MM.1S (cell line): ENCODE results near the gene CSTF2T.

ENCODE experiments used
- DNase-seq: peaks from one replicate; pipeline ENCODE4 v3.0.0-alpha.2; 2015
- H2AFZ ChIP-seq: fragments of 300-600 bp; sonication (generic); 2 replicates; pipeline ENCODE4 v1.6.0; 2016; ENCODE audit warnings: antibody characterized with exemption, low read length
- H3F3A ChIP-seq: fragments of 300-600 bp; sonication (generic); 2 replicates; pipeline ENCODE4 v1.6.1; 2016; ENCODE audit warnings: mild to moderate bottlenecking, antibody characterized with exemption, low read length, moderate library complexity, mixed read lengths; ENCODE audit not compliant: insufficient read depth
- H3K27ac ChIP-seq: fragments of 300-600 bp; sonication (generic); 2 replicates; pipeline ENCODE4 v1.5.1; 2016; ENCODE audit warnings: mild to moderate bottlenecking, low read length
- H3K27me3 ChIP-seq: fragments of 300-600 bp; sonication (generic); replicated peaks from 2 replicates; pipeline ENCODE4 v1.6.0; 2016; ENCODE audit warnings: low read length; ENCODE audit not compliant: insufficient read depth
- H3K36me3 ChIP-seq: fragments of 300-600 bp; sonication (generic); replicated peaks from 2 replicates; pipeline ENCODE4 v1.6.1; 2016; ENCODE audit warnings: mild to moderate bottlenecking, low read length, mixed read lengths; ENCODE audit not compliant: insufficient read depth
- H3K4me1 ChIP-seq: fragments of 300-600 bp; sonication (generic); 2 replicates; pipeline ENCODE4 v1.6.1; 2016; ENCODE audit warnings: low read length, mixed read lengths
- H3K4me2 ChIP-seq: fragments of 300-600 bp; sonication (generic); 2 replicates; pipeline ENCODE4 v1.6.0; 2016; ENCODE audit warnings: low read depth, low read length
- H3K4me3 ChIP-seq: fragments of 300-600 bp; sonication (generic); 2 replicates; pipeline ENCODE4 v1.5.1; 2016; ENCODE audit warnings: low read length, mixed read lengths
- H3K79me2 ChIP-seq: fragments of 300-600 bp; sonication (generic); 2 replicates; pipeline ENCODE4 v1.6.1; 2016; ENCODE audit warnings: mixed run types, low read length, mixed read lengths
- H3K9ac ChIP-seq: fragments of 300-600 bp; sonication (generic); 2 replicates; pipeline ENCODE4 v1.6.1; 2016; ENCODE audit warnings: low read length, mixed read lengths
- H3K9me2 ChIP-seq: fragments of 300-600 bp; sonication (generic); replicated peaks from 2 replicates; pipeline ENCODE4 v1.6.1; 2016; ENCODE audit warnings: mild to moderate bottlenecking, low read length, mixed read lengths; ENCODE audit not compliant: insufficient read depth
- H3K9me3 ChIP-seq: fragments of 300-600 bp; sonication (generic); replicated peaks from 2 replicates; pipeline ENCODE4 v1.6.1; 2016; ENCODE audit warnings: mild to moderate bottlenecking, low read length, mixed read lengths; ENCODE audit not compliant: insufficient read depth
- H4K20me1 ChIP-seq: fragments of 300-600 bp; sonication (generic); 2 replicates; pipeline ENCODE4 v1.6.1; 2016; ENCODE audit warnings: mild to moderate bottlenecking, low read length, moderate library complexity, mixed read lengths; ENCODE audit not compliant: insufficient read depth
- CTCF ChIP-seq: fragments of 300-600 bp; sonication (generic); IDR thresholded peaks from 2 replicates; pipeline ENCODE4 v1.5.1; 2016; ENCODE audit warnings: antibody characterized with exemption, low read length, mixed read lengths
- EZH2 ChIP-seq: fragments of 300-600 bp; sonication (generic); optimal IDR thresholded peaks from 2 replicates; pipeline ENCODE3; 2017; ENCODE audit warnings: low read depth, mild to moderate bottlenecking, antibody characterized with exemption, low read length, mixed read lengths
- EZH2phosphoT487 ChIP-seq: fragments of 300-600 bp; sonication (generic); IDR thresholded peaks from 2 replicates; pipeline ENCODE4 v1.6.1; 2018; ENCODE audit warnings: antibody characterized with exemption, low read length

Gene CSTF2T

GRCh38 chr10:51687296-51687695 lies 12.1 kb downstream of the CSTF2T start:
- Histone ChIP-seq H4K20me1 (no peaks in the 10 kb centered on the region), H3K79me2 (no peaks in the 10 kb centered on the region), H3K4me1 (no peaks in the 10 kb centered on the region), H3K9ac (no peak overlapping the region), H2AFZ (no peak overlapping the region), H3K9me2 (no peaks in the 10 kb centered on the region), H3K27me3 (no peaks in the 10 kb centered on the region), H3K36me3 (no peaks in the 10 kb centered on the region), H3K4me2 (no peak overlapping the region), H3K9me3 (no peaks in the 10 kb centered on the region), H3K27ac (no peak overlapping the region), H3K4me3 (no peak overlapping the region), H3F3A (no peaks in the 10 kb centered on the region)
- no peak for TF ChIP-seq EZH2phosphoT487
- TF ChIP-seq CTCF, result no peak
- TF ChIP-seq EZH2, result no peak
- DNase-seq, result no peak

- Histone ChIP-seq H3K4me2 (no peak overlapping the region), H3K9me2 (no peaks in the 10 kb centered on the region), H3K9ac (no peak overlapping the region), H3F3A (no peaks in the 10 kb centered on the region), H3K27ac (no peak overlapping the region), H4K20me1 (no peaks in the 10 kb centered on the region), H3K9me3 (no peaks in the 10 kb centered on the region), H3K4me3 (no peak overlapping the region), H3K4me1 (no peaks in the 10 kb centered on the region), H3K27me3 (no peaks in the 10 kb centered on the region), H3K79me2 (no peaks in the 10 kb centered on the region), H2AFZ (no peak overlapping the region), H3K36me3 (no peaks in the 10 kb centered on the region)
- no peak for DNase-seq
- no peak for TF ChIP-seq EZH2phosphoT487
- TF ChIP-seq EZH2, result no peak
- no peak for TF ChIP-seq CTCF
Observed at GRCh38 chr10:51685768-51686167, 13.6 kb downstream of the CSTF2T start.

- no peak for TF ChIP-seq EZH2
- Histone ChIP-seq H3K79me2 (no peaks in the 10 kb centered on the region), H3K27me3 (no peaks in the 10 kb centered on the region), H2AFZ (no peak overlapping the region), H3F3A (no peaks in the 10 kb centered on the region), H3K9me2 (no peaks in the 10 kb centered on the region), H3K27ac (no peak overlapping the region), H3K4me3 (no peak overlapping the region), H3K9ac (no peak overlapping the region), H3K4me2 (no peak overlapping the region), H3K9me3 (no peaks in the 10 kb centered on the region), H4K20me1 (no peaks in the 10 kb centered on the region), H3K4me1 (no peaks in the 10 kb centered on the region), H3K36me3 (no peaks in the 10 kb centered on the region)
- no peak for DNase-seq
Observed at GRCh38 chr10:51683031-51683691, 16.2 kb downstream of the CSTF2T start.

- Histone ChIP-seq H3K4me2 (no peak overlapping the region), H3F3A (no peaks in the 10 kb centered on the region), H3K4me1 (no peaks in the 10 kb centered on the region), H3K4me3 (no peak overlapping the region), H3K36me3 (no peaks in the 10 kb centered on the region), H3K27ac (no peak overlapping the region), H3K9ac (no peak overlapping the region), H3K79me2 (no peaks in the 10 kb centered on the region), H3K9me2 (no peaks in the 10 kb centered on the region), H4K20me1 (no peaks in the 10 kb centered on the region), H3K27me3 (no peaks in the 10 kb centered on the region), H3K9me3 (no peaks in the 10 kb centered on the region), H2AFZ (no peak overlapping the region)
- TF ChIP-seq EZH2 (no peak), CTCF (no peak), EZH2phosphoT487 (no peak)
- no peak for DNase-seq
Observed at GRCh38 chr10:51679841-51680240, 19.6 kb downstream of the CSTF2T start.
